K562 (cell line): Measurements from ENCODE around the gene DTHD1. TPM values are rescaled to one million over a fixed set of nuclear protein-coding genes. Genes with fewer than 3 reads are reported as not detected.

Experiments
- ATAC-seq: fragments of 200-7000 bp; cut with Tn5 transposase; 3 replicates; pipeline ENCODE4 v1.9.1; 2020; ENCODE audit warnings: moderate library complexity
- BruUV-seq: library from RNA; stranded (reverse); fragments of 400-500 nt; replicated peaks from 2 replicates; lab custom pipeline; 2021; lab: Mats Ljungman, UMichigan
- CTCF ChIA-PET: fragments of 300-600 bp; formaldehyde crosslinking; extraction: SDS; loops from one replicate; lab custom pipeline; 2021; ENCODE audit warnings: low intra/inter-chr PET ratio; lab: Yijun Ruan, JAX
- POLR2A ChIA-PET: fragments of 300-600, 350-650 bp; sonication (Branson Sonifier 250); formaldehyde crosslinking; extraction: SDS; loops from one replicate; lab custom pipeline; 2021; ENCODE audit warnings: antibody characterized with exemption, inconsistent platforms; lab: Yijun Ruan, JAX
- DNase-seq, 4 experiments: peaks; one replicate each; pipeline versions ENCODE4 v3.0.0 to v3.0.0-alpha.2; 2011 to 2018; ENCODE audit warnings: low spot score in 3 of 4, mixed read lengths in 3 of 4; ENCODE audit errors: extremely low read depth in 1 of 4
- FAIRE-seq: peaks from 2 replicates; lab custom pipeline; 2011; peaks lifted over from hg19 to GRCh38; lab: Jason Lieb, UNC
- H2AFZ ChIP-seq: 2 replicates; pipeline ENCODE4 v1.6.0; 2011; ENCODE audit warnings: low read depth, low read length, control low read depth, inconsistent platforms
- H3K27ac ChIP-seq: fragments of 200-600 bp; 3 replicates; pipeline ENCODE4 v1.8.0; 2011; ENCODE audit warnings: low read depth, mild to moderate bottlenecking, control low read depth, inconsistent platforms, low read length, moderate library complexity, mixed read lengths; ENCODE audit errors: extremely low read depth
- H3K27me3 ChIP-seq, 2 experiments: fragments of 300-600 bp in 1 of 2; 2 replicates in 1 of 2; 3 replicates in 1 of 2; pipeline versions ENCODE4 v1.6.0 to v1.8.0; 2011; ENCODE audit warnings: inconsistent platforms in 2 of 2, low read length in 2 of 2, mild to moderate bottlenecking in 1 of 2, mixed read lengths in 1 of 2, moderate library complexity in 1 of 2; ENCODE audit not compliant: control insufficient read depth in 2 of 2, insufficient read depth in 2 of 2
- H3K36me3 ChIP-seq: fragments of 300-600 bp; 3 replicates; pipeline ENCODE4 v1.8.0; 2011; ENCODE audit warnings: mild to moderate bottlenecking, low read length, inconsistent platforms; ENCODE audit not compliant: control insufficient read depth, insufficient read depth
- H3K4me1 ChIP-seq, 2 experiments: fragments of 200-600 bp in 1 of 2; replicated peaks in 1 of 2; 2 replicates in 1 of 2; 3 replicates in 1 of 2; pipeline versions ENCODE4 v1.5.1 to v1.8.0; 2011; ENCODE audit warnings: inconsistent platforms in 2 of 2, low read length in 2 of 2, mild to moderate bottlenecking in 1 of 2, mixed read lengths in 1 of 2, moderate library complexity in 1 of 2; ENCODE audit not compliant: control insufficient read depth in 2 of 2, insufficient read depth in 2 of 2
- H3K4me2 ChIP-seq: 2 replicates; pipeline ENCODE4 v1.6.1; 2011; ENCODE audit warnings: low read length, control low read depth, inconsistent platforms, mixed read lengths; ENCODE audit not compliant: insufficient read depth
- H3K4me3 ChIP-seq: fragments of 200-600 bp; sonication (generic), shearing (Covaris generic); 2 replicates; pipeline ENCODE4 v1.5.1; 2016; ENCODE audit warnings: control low read depth, inconsistent platforms
- H3K79me2 ChIP-seq: fragments of 200-600 bp; 3 replicates; pipeline ENCODE4 v1.8.0; 2011; ENCODE audit warnings: low read length, inconsistent platforms; ENCODE audit not compliant: control insufficient read depth, insufficient read depth
- H3K9ac ChIP-seq, 2 experiments: 2 replicates each; pipeline versions ENCODE4 v1.6.0 to v1.6.1; 2011; ENCODE audit warnings: low read depth in 2 of 2, low read length in 2 of 2, control low read depth in 1 of 2, inconsistent platforms in 1 of 2, mild to moderate bottlenecking in 1 of 2, mixed read lengths in 1 of 2; ENCODE audit not compliant: insufficient read depth in 1 of 2
- H3K9me1 ChIP-seq: one replicate; pipeline ENCODE4 v1.6.0; 2011; ENCODE audit warnings: inconsistent platforms, mild to moderate bottlenecking, low read length, moderate library complexity; ENCODE audit not compliant: control insufficient read depth, insufficient read depth
- H3K9me3 ChIP-seq: replicated peaks from 2 replicates; pipeline ENCODE4 v1.5.1; 2011; ENCODE audit warnings: low read depth, low read length, inconsistent platforms; ENCODE audit not compliant: control insufficient read depth, insufficient read depth
- H4K20me1 ChIP-seq: replicated peaks from 2 replicates; pipeline ENCODE4 v1.6.1; 2011; ENCODE audit warnings: low read length, inconsistent platforms, mixed read lengths; ENCODE audit not compliant: control insufficient read depth, insufficient read depth
- ATF2 ChIP-seq: sonication (generic); formaldehyde crosslinking; IDR thresholded peaks from 2 replicates; pipeline ENCODE4 v1.8.1; 2022; ENCODE audit warnings: missing genetic modification reagents
- CEBPZ ChIP-seq: fragments of 150-350 bp; IDR thresholded peaks from 2 replicates; pipeline ENCODE4 v1.6.1; 2014; ENCODE audit warnings: low read depth, mild to moderate bottlenecking, low read length, borderline replicate concordance
- FOXK2 ChIP-seq, 2 experiments: fragments of 450-650 bp; IDR thresholded peaks in 1 of 2; conservative IDR thresholded peaks in 1 of 2; 2 replicates each; pipeline ENCODE4 v1.6.1; 2016; ENCODE audit warnings: low read depth in 2 of 2, mild to moderate bottlenecking in 1 of 2
- KHSRP ChIP-seq: fragments of 450-650 bp; IDR thresholded peaks from 2 replicates; pipeline ENCODE4 v1.6.1; 2017
- MEF2D ChIP-seq: conservative IDR thresholded peaks from 2 replicates; pipeline ENCODE4 v1.6.1; 2016; ENCODE audit warnings: low read depth, missing genetic modification characterization, missing compliant biosample characterization
- NBN ChIP-seq: fragments of 450-650 bp; IDR thresholded peaks from 2 replicates; pipeline ENCODE4 v1.6.1; 2016; ENCODE audit warnings: low read depth, mild to moderate bottlenecking
- NONO ChIP-seq, 2 experiments: fragments of 200-400 bp in 1 of 2; fragments of 450-650 bp in 1 of 2; formaldehyde crosslinking in 1 of 2; IDR thresholded peaks; 2 replicates each; pipeline ENCODE4 v1.6.1; 2017; ENCODE audit warnings: low read depth in 2 of 2, mild to moderate bottlenecking in 2 of 2, moderate library complexity in 2 of 2, low read length in 1 of 2
- NUFIP1 ChIP-seq: fragments of 450-650 bp; IDR thresholded peaks from 2 replicates; pipeline ENCODE4 v1.6.1; 2018; ENCODE audit not compliant: partially characterized antibody
- PURB ChIP-seq: sonication (generic); formaldehyde crosslinking; IDR thresholded peaks from 2 replicates; pipeline ENCODE4 v1.9.0; 2021; ENCODE audit warnings: low read depth, mild to moderate bottlenecking, missing genetic modification reagents
- RBM14 ChIP-seq: fragments of 200-400 bp; formaldehyde crosslinking; IDR thresholded peaks from 2 replicates; pipeline ENCODE4 v1.6.1; 2018; ENCODE audit warnings: low read depth, mild to moderate bottlenecking, low read length, moderate library complexity, borderline replicate concordance; ENCODE audit not compliant: insufficient read depth
- RBM34 ChIP-seq: fragments of 200-400 bp; formaldehyde crosslinking; IDR thresholded peaks from 2 replicates; pipeline ENCODE4 v1.6.1; 2018; ENCODE audit warnings: low read length, borderline replicate concordance; ENCODE audit not compliant: insufficient read depth
- SIN3A ChIP-seq, 2 experiments: fragments of 150-350 bp in 1 of 2; IDR thresholded peaks; 2 replicates each; pipeline ENCODE4 v1.6.1; 2011 to 2016; ENCODE audit warnings: borderline replicate concordance in 2 of 2, low read depth in 2 of 2, low read length in 2 of 2, mild to moderate bottlenecking in 2 of 2, moderate library complexity in 2 of 2; ENCODE audit not compliant: control insufficient read depth in 1 of 2
- SMAD2 ChIP-seq: fragments of 150-350 bp; IDR thresholded peaks from 2 replicates; pipeline ENCODE4 v1.6.1; 2014; ENCODE audit warnings: low read depth, mild to moderate bottlenecking, low read length
- SOX6 ChIP-seq: fragments of 450-650 bp; IDR thresholded peaks from 2 replicates; pipeline ENCODE4 v1.6.1; 2014; ENCODE audit warnings: mild to moderate bottlenecking
- TAF15 ChIP-seq: fragments of 200-400 bp; formaldehyde crosslinking; IDR thresholded peaks from 2 replicates; pipeline ENCODE4 v1.6.1; 2017; ENCODE audit warnings: mild to moderate bottlenecking, low read depth, low read length, moderate library complexity
- THRAP3 ChIP-seq: fragments of 450-650 bp; IDR thresholded peaks from 2 replicates; pipeline ENCODE4 v1.6.1; 2016; ENCODE audit warnings: mild to moderate bottlenecking, inconsistent platforms, borderline replicate concordance
- WHSC1 ChIP-seq: IDR thresholded peaks from one replicate; pipeline ENCODE4 v1.6.1; 2012; ENCODE audit warnings: low read length, control low read depth, inconsistent platforms
- ZNF766 ChIP-seq: fragments of 200-800 bp; sonication (Bioruptor generic); conservative IDR thresholded peaks from 2 replicates; pipeline ENCODE4 v1.6.1; 2016; ENCODE audit warnings: missing genetic modification characterization, missing compliant biosample characterization
- WGBS: fragments of 100-300 bp; shearing (Covaris generic); methylation state at CpG from one replicate; pipeline ENCODE4 v1.1.6; 2016; ENCODE audit warnings: low coverage, mixed read lengths; ENCODE audit not compliant: insufficient coverage; ENCODE audit errors: missing lambda C conversion rate; 5-methylcytosine and 5-hydroxymethylcytosine counted together
- in situ Hi-C: fragments of 300-500 bp; cut with MboI; formaldehyde crosslinking; loops from 4 replicates; pipeline ENCODE4 v1.15.0; 2018; ENCODE audit warnings: inconsistent platforms, mixed read lengths
- intact Hi-C: fragments of 100-400 bp; cut with micrococcal nuclease; formaldehyde crosslinking; loops from 2 replicates; pipeline ENCODE4 v1.14.2; 2022
- polyA plus RNA-seq, 8 experiments: library from polyadenylated mRNA; depleted of rRNA in 4 of 8; stranded (reverse) in 5 of 8; unstranded in 3 of 8; fragments of >200 nt; fragmentation: Nextera tagmentation in 2 of 8; fragmentation: Illumina TruSeq in 1 of 8; extraction: Ambion mirVana in 2 of 8; extraction: Trizol in 1 of 8; gene quantifications; 2 replicates each; pipeline versions ENCODE4 v1.2.1 to v1.2.3, GENCODE V29; 2011 to 2014; ENCODE audit warnings: inconsistent platforms in 1 of 8, missing spikeins in 1 of 8
- total RNA-seq, 7 experiments: library from RNA; depleted of rRNA in 6 of 7; stranded (reverse); fragments of >200 nt in 6 of 7; fragmentation: Illumina TruSeq in 2 of 7; extraction: Trizol in 2 of 7; gene quantifications; 2 replicates each; pipeline versions ENCODE4 v1.2.1 to v1.2.3, GENCODE V29; 2011 to 2021; ENCODE audit warnings: low replicate concordance in 1 of 7

The DTHD1 gene
- total and polyA plus RNA-seq, 9 of the 15 experiments (the other 6 are each of a cell fraction or from before 2014, with no cell fraction given) = not detected

DNA sequence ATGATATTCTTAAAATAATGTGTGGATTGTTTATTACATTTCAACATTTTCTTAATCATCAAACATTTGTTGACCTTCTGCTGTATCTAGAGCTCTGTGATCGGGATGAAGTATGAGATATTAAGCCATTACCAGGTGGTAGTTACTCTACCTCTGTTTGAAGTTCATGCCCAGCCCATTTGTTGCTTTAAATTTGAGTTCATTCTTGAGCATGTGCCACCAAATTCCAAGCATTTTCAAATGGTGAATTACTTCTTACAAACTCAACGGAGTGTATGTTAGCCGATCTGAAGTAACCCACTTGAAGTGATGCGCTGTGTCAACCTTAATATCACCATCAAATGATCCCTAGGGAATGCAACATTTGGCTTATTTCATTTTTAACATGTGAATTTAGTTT, 7.3 kb upstream of the DTHD1 start:
- 0% methylated on average over 4 of the region's 4 CpGs for WGBS
- no peaks in the 10 kb centered on the region for H3K79me2 ChIP-seq
- POLR2A ChIA-PET = no interaction called here
- in situ Hi-C loops = no loop called here
- no peaks in the 10 kb centered on the region for H3K27me3 ChIP-seq
- BruUV-seq = no TSS peak
- H3K4me2 ChIP-seq = no peak overlapping the region
- CTCF ChIA-PET = no interaction called here
- no peak overlapping the region for H3K27ac ChIP-seq
- H4K20me1 ChIP-seq = no peaks in the 10 kb centered on the region
- no peak overlapping the region for H2AFZ ChIP-seq
- FAIRE-seq (no peak), DNase-seq (no peak), ATAC-seq (no peak)
- H3K9me1 ChIP-seq = no peaks in the 10 kb centered on the region
- no peaks in the 10 kb centered on the region for H3K4me1 ChIP-seq
- H3K4me3 ChIP-seq = no peak overlapping the region
- H3K9ac ChIP-seq = no peak overlapping the region
- no peaks in the 10 kb centered on the region for H3K9me3 ChIP-seq
- intact Hi-C loops = no loop called here
- no peaks in the 10 kb centered on the region for H3K36me3 ChIP-seq
- TF ChIP-seq SIN3A (IDR thresholded peaks at IDR 0.05; ENCODE audit: borderline replicate concordance in 2 of 2, control insufficient read depth in 1 of 2, low read depth in 2 of 2, low read length in 2 of 2) (no peak), NBN (no peak), RBM34 (no peak), ZNF766 (CRISPR knock-in tag) (no peak), CEBPZ (no peak), WHSC1 (no peak), KHSRP (no peak), PURB (no peak), RBM14 (no peak), MEF2D (tag) (no peak), TAF15 (no peak), NUFIP1 (no peak), NONO (IDR thresholded peaks at IDR 0.05; ENCODE audit: low read depth in 2 of 2, low read length in 1 of 2) (no peak), THRAP3 (no peak), ATF2 (CRISPR knock-in tag) (no peak), FOXK2 (conservative IDR thresholded peaks at IDR 0.05 in 1 of 2, IDR thresholded peaks at IDR 0.05 in 1 of 2; ENCODE audit: low read depth in 2 of 2) (no peak), SMAD2 (no peak), SOX6 (no peak)
